ENCODE data around the gene FZD7. TPM values are rescaled to one million over a fixed set of nuclear protein-coding genes. Genes with fewer than 3 reads are reported as not detected.

Gene FZD7
- total RNA-seq, 4 donors from 2014 or later = 5.8 to 18.8 (median 11.4) TPM

DNA sequence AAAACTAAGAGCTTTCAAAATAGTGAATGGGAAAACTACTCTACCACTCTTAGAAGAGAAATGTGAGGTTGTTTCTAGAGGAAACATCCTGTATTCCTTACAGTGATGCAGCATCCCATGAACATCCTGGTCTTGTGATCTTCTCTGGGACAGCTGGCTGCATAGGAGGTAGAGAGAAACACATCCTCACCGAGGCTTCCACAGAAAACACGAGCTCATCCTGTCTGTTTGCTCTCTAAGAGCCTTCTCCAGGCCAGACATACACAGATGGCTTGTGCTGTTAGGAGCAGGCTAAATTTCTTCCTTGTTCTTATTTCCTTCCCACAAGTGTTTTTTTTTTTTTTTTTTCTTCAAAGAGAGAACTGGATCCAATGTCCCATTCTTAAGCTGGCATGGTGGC lies 14.7 kb upstream of the FZD7 start:
- Histone ChIP-seq H3K9me3 (no peaks in the 10 kb centered on the region), H3K36me3 (no peaks in the 10 kb centered on the region), H3K27me3 (peaks cover 0 to 4% of the 10 kb centered on the region in 2 donors), H3K27ac (no peak overlapping the region), H3K4me3 (no peak overlapping the region), H3K4me1 (no peaks in the 10 kb centered on the region)
- no peak for DNase-seq
- TF ChIP-seq, protein P1, sequence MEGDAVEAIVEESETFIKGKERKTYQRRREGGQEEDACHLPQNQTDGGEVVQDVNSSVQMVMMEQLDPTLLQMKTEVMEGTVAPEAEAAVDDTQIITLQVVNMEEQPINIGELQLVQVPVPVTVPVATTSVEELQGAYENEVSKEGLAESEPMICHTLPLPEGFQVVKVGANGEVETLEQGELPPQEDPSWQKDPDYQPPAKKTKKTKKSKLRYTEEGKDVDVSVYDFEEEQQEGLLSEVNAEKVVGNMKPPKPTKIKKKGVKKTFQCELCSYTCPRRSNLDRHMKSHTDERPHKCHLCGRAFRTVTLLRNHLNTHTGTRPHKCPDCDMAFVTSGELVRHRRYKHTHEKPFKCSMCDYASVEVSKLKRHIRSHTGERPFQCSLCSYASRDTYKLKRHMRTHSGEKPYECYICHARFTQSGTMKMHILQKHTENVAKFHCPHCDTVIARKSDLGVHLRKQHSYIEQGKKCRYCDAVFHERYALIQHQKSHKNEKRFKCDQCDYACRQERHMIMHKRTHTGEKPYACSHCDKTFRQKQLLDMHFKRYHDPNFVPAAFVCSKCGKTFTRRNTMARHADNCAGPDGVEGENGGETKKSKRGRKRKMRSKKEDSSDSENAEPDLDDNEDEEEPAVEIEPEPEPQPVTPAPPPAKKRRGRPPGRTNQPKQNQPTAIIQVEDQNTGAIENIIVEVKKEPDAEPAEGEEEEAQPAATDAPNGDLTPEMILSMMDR (IDR thresholded peaks at IDR 0.05) = no peak
- no peak for TF ChIP-seq POLR2A (IDR thresholded peaks at IDR 0.05)

DNA sequence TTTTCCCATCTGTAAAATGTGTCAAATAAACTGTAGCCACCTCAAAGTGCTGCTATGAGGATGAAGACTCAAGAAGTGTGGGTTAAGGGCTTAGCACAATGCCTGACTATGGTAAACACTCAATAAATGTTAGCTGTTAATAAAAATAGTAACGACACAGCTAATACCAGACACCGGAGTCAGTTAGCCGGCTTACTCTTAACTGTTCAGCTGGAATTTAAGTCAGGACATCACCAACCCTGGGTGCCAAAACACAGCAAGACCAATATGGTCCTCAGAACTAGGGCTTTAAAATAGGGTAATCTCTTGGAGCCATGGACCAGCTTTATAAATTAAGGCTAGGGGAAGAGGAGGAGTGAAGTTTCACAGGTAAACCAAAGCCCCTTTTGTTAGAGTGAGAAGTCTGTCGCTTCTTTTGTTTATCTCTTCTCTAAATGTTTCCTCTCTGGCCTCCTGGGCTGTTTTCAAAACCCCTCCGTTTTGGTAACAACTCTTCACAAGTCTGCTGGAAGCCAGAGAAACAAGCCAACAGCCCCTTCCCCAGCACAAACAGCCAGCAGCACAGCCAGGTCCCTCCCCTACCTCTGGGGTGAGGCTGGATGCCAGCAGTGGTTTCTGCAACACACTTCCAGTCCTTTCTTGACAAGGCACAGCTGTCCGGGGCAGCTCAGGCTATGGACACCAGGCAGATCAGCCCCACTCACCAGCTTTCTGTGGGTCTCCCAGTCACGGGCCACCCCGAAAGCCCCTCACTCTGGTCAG lies 13.8 kb upstream of the FZD7 start:
- Histone ChIP-seq H3K9me3 (no peaks in the 10 kb centered on the region), H3K36me3 (no peaks in the 10 kb centered on the region), H3K4me1 (no peaks in the 10 kb centered on the region), H3K27me3 (peaks cover 0 to 4% of the 10 kb centered on the region in 2 donors), H3K27ac (no peak overlapping the region), H3K4me3 (no peak overlapping the region)
- TF ChIP-seq, protein P1 (IDR thresholded peaks at IDR 0.05) = no peak
- no peak for TF ChIP-seq POLR2A (IDR thresholded peaks at IDR 0.05)
- DNase-seq = no peak

DNA sequence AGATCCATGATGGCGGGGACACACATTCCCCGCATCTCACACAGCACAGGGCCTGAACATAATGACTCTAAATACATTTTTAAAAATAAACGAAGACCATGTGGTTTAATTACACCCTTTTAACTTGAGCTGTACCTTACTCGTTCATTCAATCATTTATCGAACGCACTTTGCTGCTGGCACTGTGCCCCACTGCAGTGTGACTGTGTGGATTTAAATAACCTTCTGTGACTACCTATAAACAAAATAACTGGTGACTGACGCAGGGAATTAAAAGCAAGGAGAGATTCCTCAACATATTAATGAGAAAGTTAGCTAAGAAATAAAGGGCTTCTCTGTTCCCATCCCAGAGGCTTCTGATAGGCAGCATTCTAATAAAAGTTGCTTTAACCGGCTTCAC lies 10.9 kb upstream of the FZD7 start:
- Histone ChIP-seq H3K27me3 (peaks cover 0 to 4% of the 10 kb centered on the region in 2 donors), H3K9me3 (no peaks in the 10 kb centered on the region), H3K4me3 (no peak overlapping the region), H3K27ac (no peak overlapping the region), H3K4me1 (no peaks in the 10 kb centered on the region), H3K36me3 (no peaks in the 10 kb centered on the region)
- no peak for DNase-seq
- TF ChIP-seq, protein P1 (IDR thresholded peaks at IDR 0.05) = no peak
- TF ChIP-seq POLR2A (IDR thresholded peaks at IDR 0.05) = no peak

DNA sequence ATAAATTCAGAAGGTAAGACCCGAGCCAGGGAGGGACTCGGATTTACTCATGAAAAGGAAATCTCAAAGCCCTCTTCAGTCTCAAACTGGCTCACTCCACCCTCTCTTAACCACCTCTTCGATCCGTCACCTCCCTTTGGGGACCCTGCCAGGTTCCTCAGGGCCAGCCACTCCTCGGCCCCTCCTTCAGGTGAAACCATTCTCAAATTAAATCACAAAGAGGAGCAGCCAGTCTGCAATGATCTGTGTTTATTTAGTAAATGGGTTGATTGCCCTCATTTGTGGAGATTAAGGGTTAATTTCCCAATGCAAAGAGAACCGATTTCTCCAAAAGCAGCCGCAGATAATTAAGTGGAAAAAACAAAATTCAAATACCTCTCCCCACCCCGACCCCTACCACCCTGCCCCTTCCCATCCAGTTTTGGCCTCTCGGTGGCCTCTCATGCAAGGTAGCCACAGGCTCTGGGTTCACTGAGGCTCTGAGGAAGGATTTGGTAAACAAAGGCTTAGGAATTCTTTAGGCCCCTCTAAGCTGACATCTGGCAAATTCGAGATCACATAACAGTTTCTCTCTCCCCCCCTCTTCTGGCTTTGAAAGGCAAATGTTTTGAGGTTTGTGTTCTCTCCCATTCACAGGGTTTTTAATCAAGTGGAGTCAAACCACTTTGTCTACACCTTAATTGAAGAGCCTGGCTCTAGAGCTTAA lies 10.3 kb upstream of the FZD7 start:
- Histone ChIP-seq H3K4me1 (no peaks in the 10 kb centered on the region), H3K4me3 (no peak overlapping the region), H3K27me3 (peaks cover 0 to 4% of the 10 kb centered on the region in 2 donors), H3K9me3 (no peaks in the 10 kb centered on the region), H3K36me3 (no peaks in the 10 kb centered on the region), H3K27ac (no peak overlapping the region)
- DNase-seq = no peak
- TF ChIP-seq POLR2A (IDR thresholded peaks at IDR 0.05) = no peak
- TF ChIP-seq, protein P1 (IDR thresholded peaks at IDR 0.05) = no peak

DNA sequence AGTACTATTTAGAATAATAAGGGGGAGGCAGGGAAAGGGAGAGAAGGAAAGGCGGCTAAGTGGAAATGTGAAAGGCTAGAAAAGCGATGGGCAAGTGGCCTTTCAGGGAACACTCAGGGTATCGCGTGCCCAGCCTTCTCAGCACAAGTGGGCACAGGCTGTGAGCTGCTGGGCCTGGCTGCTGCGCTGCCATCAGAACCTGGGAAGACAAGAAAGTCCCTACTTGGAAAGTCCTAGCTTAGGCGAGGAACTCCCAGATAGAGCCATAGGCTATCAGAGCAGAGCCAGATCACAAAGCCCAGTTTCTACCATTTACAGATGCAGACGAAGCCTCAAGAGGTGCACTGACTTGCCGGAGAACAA lies 9.8 kb upstream of the FZD7 start:
- no peaks in the 10 kb centered on the region for H3K9me3 ChIP-seq
- no peak overlapping the region for H3K27ac ChIP-seq
- DNase-seq = no peak
- H3K36me3 ChIP-seq = no peaks in the 10 kb centered on the region
- peaks cover 0 to 4% of the 10 kb centered on the region in 2 donors for H3K27me3 ChIP-seq
- H3K4me1 ChIP-seq = no peaks in the 10 kb centered on the region
- no peak overlapping the region for H3K4me3 ChIP-seq
- TF ChIP-seq, protein P1 (IDR thresholded peaks at IDR 0.05) = no peak
- TF ChIP-seq POLR2A (IDR thresholded peaks at IDR 0.05) = no peak
